IMR-90 (cell line): ENCODE measurements around the gene SKIL. TPM values are rescaled to one million over a fixed set of nuclear protein-coding genes. Genes with fewer than 3 reads are reported as not detected.
A peak's percentile ranks its signal among the peaks of the same experiment; 100 is the strongest.

Experiments
- ATAC-seq: fragments of 200-7000 bp; cut with Tn5 transposase; 2 replicates; pipeline ENCODE4 v1.9.1; 2020; ENCODE audit warnings: low read depth, mild to moderate bottlenecking, moderate library complexity
- BruUV-seq: library from RNA; stranded (reverse); fragments of 400-500 nt; replicated peaks from 2 replicates; lab custom pipeline; 2021; lab: Mats Ljungman, UMichigan
- CTCF ChIA-PET: fragments of 300-600 bp; formaldehyde crosslinking; extraction: SDS; loops from one replicate; lab custom pipeline; 2021; ENCODE audit warnings: antibody characterized with exemption; lab: Yijun Ruan, JAX
- POLR2A ChIA-PET: fragments of 300-600 bp; sonication (Branson Sonifier 250); formaldehyde crosslinking; loops from one replicate; lab custom pipeline; 2022; ENCODE audit warnings: antibody characterized with exemption; ENCODE audit not compliant: unreplicated experiment; lab: Charles Lee
- DNase-seq: peaks from one replicate; pipeline ENCODE4 v3.0.0; 2013
- H2AFZ ChIP-seq: replicated peaks from 2 replicates; pipeline ENCODE3; 2013; ENCODE audit warnings: low read length, mild to moderate bottlenecking; ENCODE audit not compliant: poor library complexity
- H2AK5ac ChIP-seq: 2 replicates; pipeline ENCODE4 v1.6.1; 2013; ENCODE audit warnings: low read depth, low read length, inconsistent platforms
- H2AK9ac ChIP-seq: replicated peaks from 2 replicates; pipeline ENCODE3; 2013; ENCODE audit warnings: mild to moderate bottlenecking, low read depth, low read length, moderate library complexity; ENCODE audit not compliant: poor library complexity
- H2BK120ac ChIP-seq: 2 replicates; pipeline ENCODE4 v1.6.1; 2013; ENCODE audit warnings: low read depth, low read length, inconsistent platforms
- H2BK15ac ChIP-seq: 3 replicates; pipeline ENCODE4 v1.6.1; 2013; ENCODE audit warnings: low read depth, low read length, inconsistent platforms
- H2BK20ac ChIP-seq: 2 replicates; pipeline ENCODE4 v1.6.1; 2013; ENCODE audit warnings: low read depth, mild to moderate bottlenecking, inconsistent platforms, low read length, moderate library complexity
- H2BK5ac ChIP-seq: 2 replicates; pipeline ENCODE4 v1.6.1; 2013; ENCODE audit warnings: mild to moderate bottlenecking, low read depth, low read length, inconsistent platforms; ENCODE audit not compliant: poor library complexity, severe bottlenecking
- H3K14ac ChIP-seq: replicated peaks from 2 replicates; pipeline ENCODE4 v1.6.1; 2013; ENCODE audit warnings: low read depth, low read length, inconsistent platforms
- H3K18ac ChIP-seq: 2 replicates; pipeline ENCODE4 v1.6.1; 2013; ENCODE audit warnings: low read depth, low read length, control low read depth
- H3K23ac ChIP-seq: 2 replicates; pipeline ENCODE4 v1.6.1; 2013; ENCODE audit warnings: low read depth, low read length, inconsistent platforms
- H3K27ac ChIP-seq: 2 replicates; pipeline ENCODE4 v1.5.1; 2013; ENCODE audit warnings: mild to moderate bottlenecking, control low read depth, low read length; ENCODE audit not compliant: insufficient read depth
- H3K27me3 ChIP-seq: 2 replicates; pipeline ENCODE4 v1.6.1; 2013; ENCODE audit warnings: low read length; ENCODE audit not compliant: control insufficient read depth, insufficient read depth
- H3K36me3 ChIP-seq: 2 replicates; pipeline ENCODE4 v1.6.1; 2013; ENCODE audit warnings: low read length, mixed read lengths; ENCODE audit not compliant: control insufficient read depth, insufficient read depth
- H3K4ac ChIP-seq: 2 replicates; pipeline ENCODE4 v1.6.1; 2013; ENCODE audit warnings: low read depth, low read length, inconsistent platforms
- H3K4me1 ChIP-seq: 2 replicates; pipeline ENCODE4 v1.6.1; 2013; ENCODE audit warnings: low read length, mixed read lengths; ENCODE audit not compliant: control insufficient read depth, insufficient read depth
- H3K4me2 ChIP-seq: 2 replicates; pipeline ENCODE4 v1.6.1; 2013; ENCODE audit warnings: low read depth, mild to moderate bottlenecking, control low read depth, low read length, moderate library complexity
- H3K4me3 ChIP-seq: 2 replicates; pipeline ENCODE4 v1.5.1; 2013; ENCODE audit warnings: low read depth, mild to moderate bottlenecking, control low read depth, low read length, moderate library complexity; ENCODE audit not compliant: insufficient read depth
- H3K56ac ChIP-seq: 2 replicates; pipeline ENCODE4 v1.6.1; 2013; ENCODE audit warnings: low read length, inconsistent platforms; ENCODE audit not compliant: insufficient read depth; ENCODE audit errors: extremely low read depth
- H3K79me1 ChIP-seq, 2 experiments: 2 replicates each; pipeline ENCODE4 v1.6.1; 2013; ENCODE audit warnings: low read length in 2 of 2, inconsistent platforms in 1 of 2, low read depth in 1 of 2
- H3K9ac ChIP-seq: 2 replicates; pipeline ENCODE4 v1.6.1; 2013; ENCODE audit warnings: low read depth, low read length, control low read depth
- H3K9me1 ChIP-seq: 2 replicates; pipeline ENCODE4 v1.6.1; 2013; ENCODE audit warnings: low read length, inconsistent platforms; ENCODE audit not compliant: insufficient read depth
- H3K9me3 ChIP-seq: 2 replicates; pipeline ENCODE4 v1.6.1; 2013; ENCODE audit warnings: low read length; ENCODE audit not compliant: control insufficient read depth, insufficient read depth
- H4K20me1 ChIP-seq: 2 replicates; pipeline ENCODE4 v1.6.1; 2013; ENCODE audit warnings: low read length, inconsistent platforms; ENCODE audit not compliant: insufficient read depth
- H4K5ac ChIP-seq: 2 replicates; pipeline ENCODE4 v1.6.1; 2013; ENCODE audit warnings: mild to moderate bottlenecking, low read depth, low read length, control low read depth
- H4K8ac ChIP-seq, 2 experiments: 2 replicates each; pipeline ENCODE4 v1.6.1; 2013; ENCODE audit warnings: low read depth in 2 of 2, low read length in 2 of 2, control low read depth in 1 of 2, inconsistent platforms in 1 of 2
- H4K91ac ChIP-seq: 2 replicates; pipeline ENCODE4 v1.6.1; 2013; ENCODE audit warnings: low read depth, low read length, inconsistent platforms; ENCODE audit not compliant: insufficient read depth
- BHLHE40 ChIP-seq: fragments of 150-350 bp; IDR thresholded peaks from 2 replicates; pipeline ENCODE4 v1.6.1; 2016; ENCODE audit warnings: mild to moderate bottlenecking, low read depth, low read length
- CHD1 ChIP-seq: IDR thresholded peaks from 2 replicates; pipeline ENCODE4 v1.6.1; 2012; ENCODE audit warnings: low read depth, low read length, improper control_type of control experiment
- ELK1 ChIP-seq: fragments of 150-350 bp; IDR thresholded peaks from 2 replicates; pipeline ENCODE4 v1.6.1; 2016; ENCODE audit warnings: low read depth, mild to moderate bottlenecking, low read length, moderate library complexity, borderline replicate concordance
- FOS ChIP-seq: fragments of 150-350 bp; IDR thresholded peaks from 2 replicates; pipeline ENCODE4 v1.6.1; 2016; ENCODE audit warnings: low read depth, low read length
- MAFK ChIP-seq: IDR thresholded peaks from 2 replicates; pipeline ENCODE4 v1.6.1; 2012; ENCODE audit warnings: low read depth, low read length, improper control_type of control experiment
- RCOR1 ChIP-seq: IDR thresholded peaks from 2 replicates; pipeline ENCODE4 v1.6.1; 2012; ENCODE audit warnings: mild to moderate bottlenecking, low read length, improper control_type of control experiment; ENCODE audit not compliant: insufficient replicate concordance
- USF2 ChIP-seq: fragments of 150-350 bp; IDR thresholded peaks from 2 replicates; pipeline ENCODE4 v1.6.1; 2017; ENCODE audit warnings: mild to moderate bottlenecking, antibody characterized with exemption, low read length, low read depth
- WGBS, 2 experiments: methylation state at CpG; one replicate each; pipeline versions ENCODE4 v1.1.5 to v1.1.7; 2013; ENCODE audit warnings: missing lambda C conversion rate in 2 of 2; ENCODE audit not compliant: insufficient read length in 1 of 2; ENCODE audit errors: extremely low coverage in 2 of 2; 5-methylcytosine and 5-hydroxymethylcytosine counted together
- dilution Hi-C: fragments of 300-500 bp; cut with HindIII; formaldehyde crosslinking; loops from one replicate; pipeline ENCODE4 v1.14.3; 2018; ENCODE audit warnings: low sequenced_read_pairs; ENCODE audit not compliant: unreplicated experiment
- in situ Hi-C: fragments of 300-500 bp; cut with MboI; formaldehyde crosslinking; loops from 3 replicates; pipeline ENCODE4 v1.14.3; 2019; ENCODE audit warnings: low sequenced_read_pairs, inconsistent platforms, mixed read lengths
- intact Hi-C: fragments of 100-400 bp; cut with micrococcal nuclease; formaldehyde crosslinking; loops from 2 replicates; pipeline ENCODE4 v1.10.0; 2022
- polyA plus RNA-seq, 3 experiments: library from polyadenylated mRNA; depleted of rRNA; stranded (reverse); fragments of >200 nt; gene quantifications; 2 replicates each; pipeline ENCODE4 v1.2.3, GENCODE V29; 2012; ENCODE audit warnings: low replicate concordance in 1 of 3
- total RNA-seq: library from RNA; depleted of rRNA; stranded (reverse); fragments of >200 nt; gene quantifications from 2 replicates; pipeline ENCODE4 v1.2.3, GENCODE V29; 2012

The SKIL gene
- total and polyA plus RNA-seq, 2 of the 4 experiments (the other 2 are of a cell fraction): 9.2 to 55.9 TPM

- no peaks in the 10 kb centered on the region for H3K9me1 ChIP-seq
- H3K14ac ChIP-seq: no peak overlapping the region
- no peak overlapping the region for H2AFZ ChIP-seq
- H3K4me3 ChIP-seq: no peak overlapping the region
- H3K23ac ChIP-seq: no peak overlapping the region
- 0 out of 2 replicates have a peak, but pooled peaks cover 2% of the 10 kb centered on the region for H3K4me1 ChIP-seq
- H2AK9ac ChIP-seq: no peak overlapping the region
- H3K27ac ChIP-seq: no peak overlapping the region
- no peaks in the 10 kb centered on the region for H3K79me1 ChIP-seq
- H3K9me3 ChIP-seq: no peaks in the 10 kb centered on the region
- in situ Hi-C loops (no loop called here), dilution Hi-C loops (no loop called here), intact Hi-C loops (no loop called here)
- no peak overlapping the region for H2BK15ac ChIP-seq
- no peak overlapping the region for H2BK20ac ChIP-seq
- H3K9ac ChIP-seq: no peak overlapping the region
- H2AK5ac ChIP-seq: no peak overlapping the region
- no peak overlapping the region for H2BK5ac ChIP-seq
- WGBS, 2 experiments: 93% methylated on average over 3 of the region's 12 CpGs; no CpG with 5 or more reads in 1 of the 2 experiments
- ATAC-seq (peak; percentile 87), DNase-seq (peak; percentile 54)
- H3K18ac ChIP-seq: no peak overlapping the region
- no peak overlapping the region for H4K5ac ChIP-seq
- H4K91ac ChIP-seq: no peak overlapping the region
- no peak overlapping the region for H3K4ac ChIP-seq
- no peak overlapping the region for H2BK120ac ChIP-seq
- H3K56ac ChIP-seq: no peak overlapping the region
- no TSS peak for BruUV-seq
- TF ChIP-seq ELK1 (no peak), FOS (no peak), USF2 (no peak), CHD1 (no peak), RCOR1 (no peak), MAFK (no peak), BHLHE40 (no peak)
- no peaks in the 10 kb centered on the region for H3K36me3 ChIP-seq
- no peaks in the 10 kb centered on the region for H3K27me3 ChIP-seq
- CTCF ChIA-PET: no interaction called here
- H4K20me1 ChIP-seq: no peaks in the 10 kb centered on the region
- POLR2A ChIA-PET: no interaction called here
- H3K4me2 ChIP-seq: no peak overlapping the region
- no peak overlapping the region for H4K8ac ChIP-seq
Observed at GRCh38 chr3:170346481-170347392, 10.8 kb upstream of the SKIL start.
